HEK293 (cell line): ENCODE results near the gene CCDC30.

Experiments used
- CTCF ChIA-PET: fragments of 350-600 bp; formaldehyde crosslinking; extraction: SDS; loops from one replicate; lab custom pipeline; 2021; ENCODE audit warnings: antibody characterized with exemption; lab: Yijun Ruan, JAX
- POLR2A ChIA-PET: fragments of 300-600 bp; formaldehyde crosslinking; extraction: SDS; loops from one replicate; lab custom pipeline; 2020; ENCODE audit warnings: antibody characterized with exemption, inconsistent platforms; lab: Yijun Ruan, JAX
- H3K27ac ChIP-seq: fragments of 200-500 bp; sonication (Bioruptor generic); 2 replicates; pipeline ENCODE4 v1.5.1; 2014; ENCODE audit warnings: low read depth, low read length, control low read depth, inconsistent platforms; ENCODE audit errors: extremely low read depth
- H3K36me3 ChIP-seq, 2 experiments: fragments of 200-500 bp in 1 of 2; sonication (Bioruptor generic) in 1 of 2; 1 replicate in 1 of 2; 2 replicates in 1 of 2; pipeline ENCODE4 v1.5.1; 2014 to 2017; ENCODE audit warnings: inconsistent platforms in 2 of 2, low read length in 2 of 2; ENCODE audit not compliant: control insufficient read depth in 2 of 2, insufficient read depth in 1 of 2
- H3K4me1 ChIP-seq: fragments of 200-500 bp; sonication (Bioruptor generic); 2 replicates; pipeline ENCODE4 v1.5.1; 2014; ENCODE audit warnings: mild to moderate bottlenecking, low read length, inconsistent platforms; ENCODE audit not compliant: control insufficient read depth, insufficient read depth
- H3K4me3 ChIP-seq: 2 replicates; pipeline ENCODE4 v1.5.1; 2011; ENCODE audit warnings: low read depth, mild to moderate bottlenecking, control low read depth, low read length, moderate library complexity
- H3K9me3 ChIP-seq: fragments of 200-500 bp; sonication (Bioruptor generic); 2 replicates; pipeline ENCODE4 v1.5.1; 2014; ENCODE audit warnings: low read depth, low read length, inconsistent platforms; ENCODE audit not compliant: control insufficient read depth, insufficient read depth
- HOXA7 ChIP-seq: sonication (generic); formaldehyde crosslinking; IDR thresholded peaks from 2 replicates; pipeline ENCODE4 v1.8.1; 2022; ENCODE audit warnings: missing genetic modification reagents, borderline replicate concordance
- KLF17 ChIP-seq: fragments of 450-650 bp; formaldehyde crosslinking; IDR thresholded peaks from 2 replicates; pipeline ENCODE4 v1.5.1; 2016; ENCODE audit warnings: missing biosample characterization, missing genetic modification characterization
- PATZ1 ChIP-seq: fragments of 450-650 bp; formaldehyde crosslinking; IDR thresholded peaks from 2 replicates; pipeline ENCODE4 v1.5.1; 2016; ENCODE audit warnings: missing biosample characterization, missing genetic modification characterization
- PRDM10 ChIP-seq: fragments of 450-650 bp; formaldehyde crosslinking; IDR thresholded peaks from 2 replicates; pipeline ENCODE4 v1.5.1; 2016; ENCODE audit warnings: missing biosample characterization, missing genetic modification characterization
- SETDB1 ChIP-seq: IDR thresholded peaks from one replicate; pipeline ENCODE4 v1.6.1; 2017; ENCODE audit warnings: mild to moderate bottlenecking, low read length, moderate library complexity, mixed read lengths; ENCODE audit not compliant: insufficient read length
- ZBTB17 ChIP-seq: fragments of 450-650 bp; formaldehyde crosslinking; IDR thresholded peaks from 2 replicates; pipeline ENCODE4 v1.5.1; 2016; ENCODE audit warnings: missing biosample characterization, missing genetic modification characterization
- ZBTB20 ChIP-seq: fragments of 450-650 bp; formaldehyde crosslinking; IDR thresholded peaks from 2 replicates; pipeline ENCODE4 v1.5.1; 2016; ENCODE audit warnings: missing biosample characterization, missing genetic modification characterization
- ZNF2 ChIP-seq: fragments of 450-650 bp; formaldehyde crosslinking; IDR thresholded peaks from 2 replicates; pipeline ENCODE4 v1.5.1; 2016; ENCODE audit warnings: missing biosample characterization, missing genetic modification characterization
- ZNF37A ChIP-seq: fragments of 450-650 bp; IDR thresholded peaks from 2 replicates; pipeline ENCODE4 v1.5.1; 2018; ENCODE audit warnings: missing biosample characterization, missing genetic modification characterization
- ZNF391 ChIP-seq: fragments of 450-650 bp; formaldehyde crosslinking; IDR thresholded peaks from 2 replicates; pipeline ENCODE4 v1.5.1; 2016; ENCODE audit warnings: low read depth, missing biosample characterization, missing genetic modification characterization, borderline replicate concordance
- ZNF473 ChIP-seq: fragments of 450-650 bp; formaldehyde crosslinking; IDR thresholded peaks from 2 replicates; pipeline ENCODE4 v1.5.1; 2017; ENCODE audit warnings: missing biosample characterization, missing genetic modification characterization
- TF ChIP-seq, protein P1 (sequence below): fragments of 450-650 bp; formaldehyde crosslinking; IDR thresholded peaks from 2 replicates; pipeline ENCODE4 v1.5.1; 2016; ENCODE audit warnings: missing biosample characterization, missing genetic modification characterization
- TF ChIP-seq, protein P2 (sequence below): fragments of 450-650 bp; formaldehyde crosslinking; IDR thresholded peaks from 2 replicates; pipeline ENCODE4; 2016; ENCODE audit warnings: missing biosample characterization, missing genetic modification characterization
- TF ChIP-seq, protein P3 (sequence below): fragments of 450-650 bp; formaldehyde crosslinking; IDR thresholded peaks from 2 replicates; pipeline ENCODE4 v1.5.1; 2016; ENCODE audit warnings: missing biosample characterization, missing genetic modification characterization

CCDC30 gene

DNA sequence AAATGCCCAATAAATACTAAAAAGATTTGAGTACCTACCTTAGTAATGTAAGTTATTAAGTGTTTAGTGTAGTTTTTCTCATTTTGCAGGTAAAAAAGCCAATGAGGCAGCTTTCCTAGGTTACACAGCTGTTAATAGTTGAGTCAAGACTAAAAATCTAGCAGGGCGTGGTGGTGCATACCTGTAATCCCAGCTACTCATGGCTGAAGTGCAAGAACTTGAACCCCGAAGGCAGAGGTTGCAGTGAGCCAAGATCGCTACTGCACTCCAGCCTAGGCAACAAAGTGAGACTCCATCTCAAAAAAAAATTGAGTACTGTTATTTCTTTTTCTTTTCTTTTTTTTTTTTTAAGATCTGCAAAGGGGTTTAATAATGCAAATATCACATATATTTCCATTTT lies 226.8 kb downstream of the CCDC30 start (continued):
- TF ChIP-seq PATZ1 (tag by site-specific recombination) = no peak
- TF ChIP-seq ZBTB17 (tag by site-specific recombination) = no peak
- TF ChIP-seq ZNF391 (tag by site-specific recombination) = no peak
- no peak for TF ChIP-seq ZNF37A (tag by site-specific recombination)
- TF ChIP-seq KLF17 (tag by site-specific recombination) = no peak

- ChIA-PET CTCF (interaction anchor here (0.6 to 1.6 kb wide), 5 partner anchors 17 to 543 kb away, joined by 3 to 6 read pairs (median 4); no protein-coding TSS in a partner anchor), POLR2A (interaction anchor here (1.6 to 2.9 kb wide), 2 partner anchors 8 to 76 kb away, joined by 5 to 19 read pairs; partner anchors contain the start of genes C1orf50, P3H1 and YBX1)
- Histone ChIP-seq H3K4me1 (peaks cover 28% of the 10 kb centered on the region), H3K4me3 (no peak overlapping the region), H3K27ac (no peak overlapping the region), H3K9me3 (no peaks in the 10 kb centered on the region), H3K36me3 (peaks cover 3 to 82% of the 10 kb centered on the region in 2 experiments; a peak in 2 of 3 replicates)
- TF ChIP-seq ZNF2 (tag by site-specific recombination) = no peak
- TF ChIP-seq, protein P1, sequence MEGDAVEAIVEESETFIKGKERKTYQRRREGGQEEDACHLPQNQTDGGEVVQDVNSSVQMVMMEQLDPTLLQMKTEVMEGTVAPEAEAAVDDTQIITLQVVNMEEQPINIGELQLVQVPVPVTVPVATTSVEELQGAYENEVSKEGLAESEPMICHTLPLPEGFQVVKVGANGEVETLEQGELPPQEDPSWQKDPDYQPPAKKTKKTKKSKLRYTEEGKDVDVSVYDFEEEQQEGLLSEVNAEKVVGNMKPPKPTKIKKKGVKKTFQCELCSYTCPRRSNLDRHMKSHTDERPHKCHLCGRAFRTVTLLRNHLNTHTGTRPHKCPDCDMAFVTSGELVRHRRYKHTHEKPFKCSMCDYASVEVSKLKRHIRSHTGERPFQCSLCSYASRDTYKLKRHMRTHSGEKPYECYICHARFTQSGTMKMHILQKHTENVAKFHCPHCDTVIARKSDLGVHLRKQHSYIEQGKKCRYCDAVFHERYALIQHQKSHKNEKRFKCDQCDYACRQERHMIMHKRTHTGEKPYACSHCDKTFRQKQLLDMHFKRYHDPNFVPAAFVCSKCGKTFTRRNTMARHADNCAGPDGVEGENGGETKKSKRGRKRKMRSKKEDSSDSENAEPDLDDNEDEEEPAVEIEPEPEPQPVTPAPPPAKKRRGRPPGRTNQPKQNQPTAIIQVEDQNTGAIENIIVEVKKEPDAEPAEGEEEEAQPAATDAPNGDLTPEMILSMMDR (tag by site-specific recombination) = peak; percentile 11; the same call in 1 of the 2 replicates
- TF ChIP-seq, all 188 proteins: peak for 1
These were observed 227.5 kb downstream of the CCDC30 start for GRCh38 chr1:42690477-42691156.

DNA sequence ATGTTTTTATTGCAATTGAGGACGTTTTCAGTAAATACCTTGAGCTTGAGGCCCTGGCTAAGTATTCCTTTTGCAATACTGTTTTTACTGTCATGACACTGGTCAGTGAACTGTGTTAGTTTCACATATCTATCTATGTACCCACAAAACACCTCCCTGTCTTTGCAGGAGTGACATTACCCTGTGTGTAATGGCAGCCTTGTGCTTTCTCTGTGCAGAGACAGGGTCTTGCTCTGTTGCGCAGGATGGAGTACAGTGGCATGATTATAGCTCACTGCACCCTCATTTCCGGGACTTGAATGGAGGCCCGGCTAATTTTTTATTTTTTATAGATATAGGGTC lies 228.0 kb downstream of the CCDC30 start:
- Histone ChIP-seq H3K9me3 (no peaks in the 10 kb centered on the region), H3K4me1 (peaks cover 23% of the 10 kb centered on the region), H3K27ac (no peak overlapping the region), H3K36me3 (peaks cover 3 to 82% of the 10 kb centered on the region in 2 experiments; a peak in 2 of 3 replicates), H3K4me3 (no peak overlapping the region)
- TF ChIP-seq HOXA7 (CRISPR knock-in tag) (no peak), SETDB1 (no peak), ZBTB20 (tag by site-specific recombination) (no peak), PRDM10 (tag by site-specific recombination) (no peak), ZNF473 (tag by site-specific recombination) (no peak)
- TF ChIP-seq, protein P1 (tag by site-specific recombination) = no peak
- TF ChIP-seq, protein P2, sequence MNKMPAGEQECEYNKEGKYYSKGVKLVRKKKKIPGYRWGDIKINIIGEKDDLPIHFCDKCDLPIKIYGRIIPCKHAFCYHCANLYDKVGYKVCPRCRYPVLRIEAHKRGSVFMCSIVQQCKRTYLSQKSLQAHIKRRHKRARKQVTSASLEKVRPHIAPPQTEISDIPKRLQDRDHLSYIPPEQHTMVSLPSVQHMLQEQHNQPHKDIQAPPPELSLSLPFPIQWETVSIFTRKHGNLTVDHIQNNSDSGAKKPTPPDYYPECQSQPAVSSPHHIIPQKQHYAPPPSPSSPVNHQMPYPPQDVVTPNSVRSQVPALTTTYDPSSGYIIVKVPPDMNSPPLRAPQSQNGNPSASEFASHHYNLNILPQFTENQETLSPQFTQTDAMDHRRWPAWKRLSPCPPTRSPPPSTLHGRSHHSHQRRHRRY = no peak
- TF ChIP-seq, protein P3, sequence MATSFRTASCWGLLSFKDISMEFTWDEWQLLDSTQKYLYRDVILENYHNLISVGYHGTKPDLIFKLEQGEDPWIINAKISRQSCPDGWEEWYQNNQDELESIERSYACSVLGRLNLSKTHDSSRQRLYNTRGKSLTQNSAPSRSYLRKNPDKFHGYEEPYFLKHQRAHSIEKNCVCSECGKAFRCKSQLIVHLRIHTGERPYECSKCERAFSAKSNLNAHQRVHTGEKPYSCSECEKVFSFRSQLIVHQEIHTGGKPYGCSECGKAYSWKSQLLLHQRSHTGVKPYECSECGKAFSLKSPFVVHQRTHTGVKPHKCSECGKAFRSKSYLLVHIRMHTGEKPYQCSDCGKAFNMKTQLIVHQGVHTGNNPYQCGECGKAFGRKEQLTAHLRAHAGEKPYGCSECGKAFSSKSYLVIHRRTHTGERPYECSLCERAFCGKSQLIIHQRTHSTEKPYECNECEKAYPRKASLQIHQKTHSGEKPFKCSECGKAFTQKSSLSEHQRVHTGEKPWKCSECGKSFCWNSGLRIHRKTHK = no peak
- ChIA-PET POLR2A (interaction anchor here (0.8 to 2.9 kb wide), 3 partner anchors 8 to 76 kb away, joined by 5 to 19 read pairs (median 6); partner anchors contain the start of genes C1orf50, P3H1 and YBX1), CTCF (interaction anchor here (0.6 to 1.6 kb wide), 6 partner anchors 18 to 544 kb away, joined by 3 to 6 read pairs (median 4); no protein-coding TSS in a partner anchor)
